ENCODE results near the gene CHSY3.

Gene CHSY3

GRCh38 chr5:130171699-130172098 is 267.4 kb downstream of the CHSY3 start:
- no peaks in the 10 kb centered on the region for H3K36me3 ChIP-seq (ENCODE audit: insufficient read depth, low read length)
- H3K27ac ChIP-seq (ENCODE audit: low read depth, low read length, poor library complexity, severe bottlenecking) = no peak overlapping the region
- no peaks in the 10 kb centered on the region for H3K79me2 ChIP-seq (ENCODE audit: insufficient read depth, low read length)
- H3K9ac ChIP-seq (ENCODE audit: low read length) = no peak overlapping the region
- no peak overlapping the region for H3K4me2 ChIP-seq (ENCODE audit: low read length)
- no peak overlapping the region for H3K4me3 ChIP-seq (ENCODE audit: low read depth, low read length, poor library complexity, severe bottlenecking)
- H3K9me3 ChIP-seq (ENCODE audit: low read length) = no peaks in the 10 kb centered on the region
- no peaks in the 10 kb centered on the region for H4K20me1 ChIP-seq (ENCODE audit: insufficient read depth, low read length)
- no peaks in the 10 kb centered on the region for H3K9me2 ChIP-seq (ENCODE audit: low read depth, low read length)
- no peak for TF ChIP-seq CTCF (IDR thresholded peaks at IDR 0.05; ENCODE audit: low read length)
- TF ChIP-seq EZH2 (IDR thresholded peaks at IDR 0.05; ENCODE audit: borderline replicate concordance, low read length) = no peak
- no peaks in the 10 kb centered on the region for H3F3A ChIP-seq (ENCODE audit: insufficient read depth, low read length)
- no peaks in the 10 kb centered on the region for H3K27me3 ChIP-seq (ENCODE audit: insufficient read depth, low read length)
- H3K4me1 ChIP-seq (ENCODE audit: insufficient read depth, low read length, severe bottlenecking) = no peaks in the 10 kb centered on the region
- no peak overlapping the region for H2AFZ ChIP-seq (ENCODE audit: low read length)

- Histone ChIP-seq H3K9me2 (ENCODE audit: low read depth, low read length) (no peaks in the 10 kb centered on the region), H3K4me2 (ENCODE audit: low read length) (no peak overlapping the region), H3K9ac (ENCODE audit: low read length) (no peak overlapping the region), H2AFZ (ENCODE audit: low read length) (no peak overlapping the region), H3K36me3 (ENCODE audit: insufficient read depth, low read length) (no peaks in the 10 kb centered on the region), H3K4me3 (ENCODE audit: low read depth, low read length, poor library complexity, severe bottlenecking) (no peak overlapping the region), H3K79me2 (ENCODE audit: insufficient read depth, low read length) (no peaks in the 10 kb centered on the region), H3K4me1 (ENCODE audit: insufficient read depth, low read length, severe bottlenecking) (no peaks in the 10 kb centered on the region), H3F3A (ENCODE audit: insufficient read depth, low read length) (no peaks in the 10 kb centered on the region), H3K9me3 (ENCODE audit: low read length) (no peaks in the 10 kb centered on the region), H4K20me1 (ENCODE audit: insufficient read depth, low read length) (no peaks in the 10 kb centered on the region), H3K27me3 (ENCODE audit: insufficient read depth, low read length) (no peaks in the 10 kb centered on the region), H3K27ac (ENCODE audit: low read depth, low read length, poor library complexity, severe bottlenecking) (no peak overlapping the region)
- TF ChIP-seq EZH2 (IDR thresholded peaks at IDR 0.05; ENCODE audit: borderline replicate concordance, low read length) (no peak), CTCF (IDR thresholded peaks at IDR 0.05; ENCODE audit: low read length) (no peak)
Observed at GRCh38 chr5:130183115-130183514, 278.9 kb downstream of the CHSY3 start.

- Histone ChIP-seq H3K4me1 (ENCODE audit: insufficient read depth, low read length, severe bottlenecking) (no peaks in the 10 kb centered on the region), H3K9me2 (ENCODE audit: low read depth, low read length) (no peaks in the 10 kb centered on the region), H3K27ac (ENCODE audit: low read depth, low read length, poor library complexity, severe bottlenecking) (no peak overlapping the region), H3K4me2 (ENCODE audit: low read length) (no peak overlapping the region), H4K20me1 (ENCODE audit: insufficient read depth, low read length) (no peaks in the 10 kb centered on the region), H3K27me3 (ENCODE audit: insufficient read depth, low read length) (no peaks in the 10 kb centered on the region), H3K9me3 (ENCODE audit: low read length) (no peaks in the 10 kb centered on the region), H3F3A (ENCODE audit: insufficient read depth, low read length) (no peaks in the 10 kb centered on the region), H3K36me3 (ENCODE audit: insufficient read depth, low read length) (no peaks in the 10 kb centered on the region), H2AFZ (ENCODE audit: low read length) (no peak overlapping the region), H3K4me3 (ENCODE audit: low read depth, low read length, poor library complexity, severe bottlenecking) (no peak overlapping the region), H3K79me2 (ENCODE audit: insufficient read depth, low read length) (no peaks in the 10 kb centered on the region), H3K9ac (ENCODE audit: low read length) (no peak overlapping the region)
- TF ChIP-seq EZH2 (IDR thresholded peaks at IDR 0.05; ENCODE audit: borderline replicate concordance, low read length) = no peak
- TF ChIP-seq CTCF (IDR thresholded peaks at IDR 0.05; ENCODE audit: low read length) = no peak
Observed at GRCh38 chr5:130189961-130190360, 285.7 kb downstream of the CHSY3 start.

Data from OCI-LY1 (cell line).